NCI-H2171 treated with DMSO at 0.1 percent for 48 hours (cell line): ENCODE results near the gene ALDH3B2.
"Not testable (repeated sequence)": the region's sequence is repeated elsewhere in the genome, so short reads cannot be mapped to it uniquely, and the experiment has no call there.

Source experiments
- DNase-seq: peaks from one replicate; lab custom pipeline; 2025; lab: John Stamatoyannopoulos, UW

The ALDH3B2 gene

DNA sequence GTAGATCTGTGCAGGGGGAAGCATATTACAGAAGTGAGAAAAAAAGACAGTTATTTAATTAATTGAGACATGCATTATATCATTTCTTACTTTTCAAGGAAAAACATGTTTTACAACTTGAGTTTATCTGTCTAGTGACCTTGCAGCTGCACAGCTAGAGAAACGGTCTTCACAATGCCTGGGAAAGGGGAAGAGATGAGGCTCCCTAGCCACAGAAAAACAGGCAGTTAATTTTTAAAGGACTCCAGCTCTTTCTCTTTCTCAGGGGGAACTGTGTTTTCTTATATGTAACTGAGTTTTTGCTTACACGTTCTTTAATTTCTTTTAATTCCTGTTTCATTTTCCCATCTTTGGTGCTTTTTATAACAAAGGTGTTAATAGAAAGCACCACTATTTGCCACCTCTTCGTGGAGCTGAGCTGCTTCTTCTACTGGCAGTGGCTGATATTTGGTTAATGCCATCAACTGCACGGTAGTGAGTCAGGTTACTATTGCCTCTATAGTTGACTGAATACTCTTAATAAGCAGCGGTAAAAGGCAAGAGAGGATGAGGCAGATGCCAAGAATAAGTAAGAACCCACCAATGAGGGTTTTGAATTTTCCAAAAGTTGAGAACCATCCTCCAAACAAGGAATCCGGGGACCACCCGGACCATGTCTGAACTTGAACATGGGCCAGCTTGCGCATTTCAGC, 11.4 kb upstream of the ALDH3B2 start:
- DNase-seq, result not testable (repeated sequence)

DNA sequence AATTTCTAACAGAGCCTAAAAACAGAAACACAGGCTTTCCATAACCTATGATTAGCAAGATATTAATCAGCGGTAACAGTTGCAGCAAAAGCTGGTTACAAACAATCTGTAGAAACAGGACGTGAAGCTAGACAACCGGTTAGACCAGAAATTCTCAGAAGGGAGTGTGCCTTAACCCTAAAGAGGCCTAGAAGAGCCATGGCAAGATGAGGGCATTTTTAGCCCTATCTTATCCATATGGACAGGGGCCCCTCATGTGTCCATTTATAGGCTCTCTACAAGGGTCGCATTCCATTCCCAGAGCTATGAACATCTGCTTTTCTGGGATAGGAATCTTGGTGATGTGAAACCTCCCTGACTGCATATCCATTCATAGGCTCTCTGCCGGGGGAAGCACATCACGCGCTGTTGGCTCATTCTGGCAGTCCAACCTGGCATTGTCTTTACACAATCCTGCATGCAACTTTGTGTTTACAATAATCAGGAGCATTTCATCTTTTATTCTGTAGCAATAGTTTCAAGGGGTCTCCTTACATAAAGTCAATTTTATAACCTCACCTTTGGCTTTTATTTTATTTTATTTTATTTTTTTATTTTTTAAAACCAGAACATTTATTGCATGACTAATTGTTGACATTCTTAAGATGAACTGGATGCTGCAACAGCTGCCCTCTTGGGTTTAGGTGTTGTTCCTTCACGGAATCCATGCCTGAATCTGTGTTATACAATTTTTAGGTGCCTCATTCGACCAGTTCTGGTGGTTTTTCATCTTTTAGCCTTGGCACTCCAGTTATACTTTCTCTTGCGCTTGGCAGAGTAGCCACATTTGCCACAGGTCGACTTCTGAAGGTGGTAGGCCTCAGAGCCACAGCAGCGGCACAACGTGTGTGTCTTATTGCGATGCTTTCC, 8.0 kb upstream of the ALDH3B2 start:
- not testable (repeated sequence) for DNase-seq

DNA sequence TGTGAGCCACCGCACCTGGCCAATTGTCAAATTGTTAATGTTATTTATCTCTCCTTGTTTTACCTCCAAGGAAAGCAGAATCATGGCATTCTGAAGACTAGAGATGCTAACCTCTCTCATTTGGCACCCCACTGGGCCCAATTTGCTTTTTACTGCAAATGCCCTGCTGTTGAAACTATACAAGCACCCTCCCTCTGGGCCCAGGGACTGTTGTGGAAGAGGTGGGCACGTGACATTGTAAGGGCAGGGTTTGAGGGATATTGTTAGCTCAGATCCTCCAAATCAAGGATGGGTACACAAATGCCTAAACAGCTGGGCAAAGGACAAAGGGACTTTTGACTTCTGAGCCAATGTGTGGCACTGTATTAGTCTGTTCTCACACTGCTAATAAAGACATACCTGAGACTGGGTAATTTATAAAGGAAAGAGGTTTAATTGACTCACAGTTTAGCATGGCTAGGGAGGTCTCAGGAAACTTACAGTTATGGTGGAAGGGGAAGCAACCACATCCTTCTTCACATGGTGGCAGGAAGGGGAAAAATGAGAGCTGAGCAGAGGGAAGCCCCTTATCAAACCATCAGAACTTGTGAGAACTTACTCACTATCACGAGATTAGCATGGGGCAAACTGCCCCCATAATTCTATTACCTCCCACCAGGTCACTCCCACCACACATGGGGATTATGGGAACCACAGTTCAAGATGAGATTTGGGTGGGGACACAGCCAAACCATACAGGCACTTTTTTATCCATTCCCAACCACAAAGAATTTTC, 6.5 kb upstream of the ALDH3B2 start:
- no peak for DNase-seq

DNA sequence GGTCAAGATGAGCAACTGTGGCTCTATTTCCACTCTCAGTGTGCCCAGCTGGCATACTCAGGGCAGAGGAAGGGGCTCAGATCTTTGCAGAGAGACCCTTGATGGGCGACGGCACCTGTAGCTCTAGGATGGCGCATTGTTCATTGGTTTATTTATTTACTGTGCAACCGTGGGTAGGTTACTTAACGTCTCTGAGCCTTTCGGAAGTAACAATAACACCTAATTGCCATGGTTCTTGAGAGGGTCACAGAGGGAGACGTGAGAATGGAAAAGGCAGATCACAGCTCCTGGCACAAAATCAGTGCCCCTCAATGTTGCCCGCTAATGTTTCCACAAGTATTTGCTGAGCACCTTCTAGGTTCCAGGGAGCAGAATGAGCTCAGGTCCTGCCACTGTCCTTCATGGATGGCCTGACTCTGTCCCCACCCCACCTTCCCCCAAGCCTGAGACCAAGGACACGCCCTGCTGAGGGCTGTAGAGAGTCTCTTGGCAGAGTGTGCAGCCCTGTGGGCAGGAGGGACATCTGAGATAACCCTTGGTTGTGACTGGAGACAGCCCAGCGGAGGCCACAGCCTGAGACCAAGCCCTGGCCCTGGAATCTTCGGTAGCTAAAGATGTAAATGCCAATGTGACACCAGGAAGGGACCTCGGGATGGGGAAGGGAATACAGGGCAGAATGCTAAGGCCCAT, 780 bp upstream of the ALDH3B2 start:
- DNase-seq, result no peak

DNA sequence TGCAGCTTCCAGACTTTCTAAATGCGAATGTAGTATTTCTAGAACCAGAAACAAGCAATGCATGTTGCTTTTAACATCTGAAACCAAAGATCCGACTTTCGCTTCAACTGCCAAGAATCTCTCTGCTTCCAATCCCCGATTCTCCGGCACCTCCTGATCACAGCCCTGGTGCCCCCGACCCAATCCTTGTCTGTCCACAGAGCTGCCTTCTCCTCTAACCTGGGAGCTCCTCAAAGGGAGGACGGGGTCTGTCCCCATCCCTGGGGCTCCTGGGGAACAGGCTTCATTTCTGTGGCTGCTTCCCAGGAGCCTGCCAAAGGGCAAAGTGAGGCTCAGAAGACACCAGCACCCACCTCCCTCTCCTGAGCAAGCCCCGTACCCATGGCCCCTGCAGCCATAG, 521 bp downstream of the ALDH3B2 start:
- DNase-seq, result no peak

DNA sequence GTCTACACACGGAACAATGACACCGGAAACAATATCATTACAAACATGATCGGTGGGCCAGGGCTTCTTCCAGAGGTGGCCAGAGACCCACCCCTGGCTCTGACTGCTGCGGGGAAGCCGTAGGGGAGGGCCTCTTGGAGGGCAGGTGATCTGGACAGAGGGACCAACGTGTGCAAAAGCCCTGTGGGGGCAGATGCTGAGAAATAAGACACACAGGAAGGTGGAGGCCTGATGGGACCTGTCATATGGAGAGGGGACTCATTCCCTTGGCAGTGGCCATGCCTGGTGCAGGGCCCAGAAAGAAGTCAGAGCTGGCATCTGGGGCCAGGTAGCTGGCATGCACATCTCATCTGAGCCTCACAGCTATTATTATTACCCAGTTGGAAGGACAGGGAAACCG, 1.1 kb downstream of the ALDH3B2 start:
- DNase-seq, result no peak

DNA sequence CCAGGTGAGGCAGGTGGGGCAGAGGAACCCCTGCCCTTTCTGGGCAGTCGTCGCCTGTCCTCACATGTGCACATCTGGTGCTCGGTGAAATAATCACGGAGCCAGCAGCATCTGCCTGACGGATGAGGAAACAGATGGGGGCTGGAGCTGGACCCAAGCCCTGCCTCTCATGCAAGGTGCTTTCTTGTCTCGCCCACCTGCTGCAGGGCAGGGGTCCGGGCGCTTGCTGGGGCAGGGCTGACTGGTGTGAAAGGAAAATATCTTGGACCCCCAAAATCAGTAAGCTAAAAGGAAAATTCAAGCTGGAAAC, 3.3 kb downstream of the ALDH3B2 start:
- DNase-seq, result no peak

DNA sequence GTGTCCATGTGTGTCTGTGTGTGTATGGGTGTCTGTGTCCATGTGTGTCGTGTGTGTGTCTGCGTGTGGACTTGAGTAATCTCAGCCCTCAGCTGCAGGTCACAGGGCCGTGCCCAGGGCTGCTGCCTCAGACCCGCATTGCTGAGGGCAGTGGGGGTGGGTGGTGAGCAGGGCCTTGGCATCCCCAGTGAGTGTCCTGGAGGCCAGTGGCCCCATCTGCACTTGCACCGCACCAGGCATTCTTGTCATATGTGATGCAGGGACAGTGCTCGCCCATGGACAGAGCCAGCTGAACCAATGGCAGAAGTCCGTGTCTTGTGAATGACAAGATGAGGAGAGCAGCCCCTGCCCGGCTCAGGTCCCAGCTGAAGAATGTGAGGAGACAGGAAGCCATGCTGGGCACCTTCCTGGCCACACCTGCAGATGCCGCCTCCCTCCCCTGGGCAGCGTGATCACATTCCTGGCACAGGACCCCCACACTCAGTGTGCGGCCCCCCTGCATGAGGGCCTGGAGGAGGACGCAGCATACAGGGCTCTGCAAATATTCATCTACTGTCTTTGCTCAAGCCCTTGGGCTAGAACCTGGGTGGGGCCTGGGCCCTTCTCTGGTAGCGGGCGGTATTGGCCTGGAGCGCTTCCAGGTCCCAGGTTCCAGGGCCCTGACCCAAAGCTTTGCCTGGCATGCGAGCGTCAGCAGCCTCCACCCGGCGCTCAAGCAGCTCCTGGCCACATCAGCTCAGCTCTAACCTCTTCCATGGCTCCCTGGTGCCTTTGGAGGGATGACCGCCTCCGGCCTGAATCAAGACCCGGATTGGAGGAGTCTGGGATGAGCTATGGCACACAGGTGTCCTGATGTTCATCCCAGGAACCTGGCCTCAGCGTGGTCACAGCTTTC, 3.9 kb downstream of the ALDH3B2 start:
- no peak for DNase-seq

DNA sequence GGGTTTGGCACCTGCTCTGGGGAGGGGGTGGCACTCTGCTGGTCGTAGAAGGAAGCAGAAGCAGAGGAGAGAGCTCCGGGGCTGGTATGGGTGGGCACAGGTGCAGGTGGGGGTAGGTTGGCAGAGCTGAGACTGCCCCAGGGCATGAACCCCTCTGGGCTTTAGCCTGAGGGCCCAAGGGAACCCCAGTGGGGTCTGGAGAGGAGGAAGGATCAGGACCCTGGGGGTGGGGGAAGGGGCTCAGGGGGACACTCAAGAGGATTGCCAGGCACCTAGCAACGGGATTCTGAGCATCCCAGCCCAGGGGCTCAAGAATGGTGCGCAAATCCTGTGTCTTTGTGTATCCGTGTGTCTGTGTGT, 6.3 kb downstream of the ALDH3B2 start:
- DNase-seq, result no peak

DNA sequence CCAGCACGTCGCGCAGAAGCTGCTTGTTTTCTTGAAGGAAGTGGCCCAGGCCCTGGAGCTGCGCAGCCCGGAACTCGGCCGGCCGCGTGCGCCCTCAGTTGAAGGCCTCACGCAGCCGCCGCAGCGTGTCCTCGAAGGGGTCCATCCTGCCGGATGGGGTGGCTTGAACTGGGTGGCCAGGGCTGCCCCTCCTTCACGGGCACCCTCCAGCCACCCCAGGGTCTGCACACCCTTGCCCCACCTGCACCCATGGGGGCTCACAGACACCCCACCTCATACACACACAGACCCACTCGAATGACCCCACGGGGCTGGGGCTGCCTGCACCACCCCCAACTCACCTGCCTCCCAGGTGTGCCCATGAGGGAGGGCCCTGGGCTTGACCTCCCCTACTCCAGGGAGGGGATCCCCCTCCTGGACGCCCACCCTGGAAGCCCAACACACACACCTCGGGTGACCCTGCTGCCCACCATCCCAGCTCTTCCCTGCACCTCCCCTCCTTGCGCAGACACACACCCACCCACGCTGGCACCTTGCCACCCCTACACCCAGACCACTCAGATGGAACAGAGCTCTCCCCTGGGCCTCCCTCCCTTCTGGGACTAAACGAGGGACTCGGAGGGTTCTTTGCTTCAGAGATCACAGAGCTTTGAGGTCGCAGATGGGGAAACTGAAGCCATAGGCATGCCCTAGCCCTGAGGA, 6.8 kb downstream of the ALDH3B2 start:
- DNase-seq, result no peak

DNA sequence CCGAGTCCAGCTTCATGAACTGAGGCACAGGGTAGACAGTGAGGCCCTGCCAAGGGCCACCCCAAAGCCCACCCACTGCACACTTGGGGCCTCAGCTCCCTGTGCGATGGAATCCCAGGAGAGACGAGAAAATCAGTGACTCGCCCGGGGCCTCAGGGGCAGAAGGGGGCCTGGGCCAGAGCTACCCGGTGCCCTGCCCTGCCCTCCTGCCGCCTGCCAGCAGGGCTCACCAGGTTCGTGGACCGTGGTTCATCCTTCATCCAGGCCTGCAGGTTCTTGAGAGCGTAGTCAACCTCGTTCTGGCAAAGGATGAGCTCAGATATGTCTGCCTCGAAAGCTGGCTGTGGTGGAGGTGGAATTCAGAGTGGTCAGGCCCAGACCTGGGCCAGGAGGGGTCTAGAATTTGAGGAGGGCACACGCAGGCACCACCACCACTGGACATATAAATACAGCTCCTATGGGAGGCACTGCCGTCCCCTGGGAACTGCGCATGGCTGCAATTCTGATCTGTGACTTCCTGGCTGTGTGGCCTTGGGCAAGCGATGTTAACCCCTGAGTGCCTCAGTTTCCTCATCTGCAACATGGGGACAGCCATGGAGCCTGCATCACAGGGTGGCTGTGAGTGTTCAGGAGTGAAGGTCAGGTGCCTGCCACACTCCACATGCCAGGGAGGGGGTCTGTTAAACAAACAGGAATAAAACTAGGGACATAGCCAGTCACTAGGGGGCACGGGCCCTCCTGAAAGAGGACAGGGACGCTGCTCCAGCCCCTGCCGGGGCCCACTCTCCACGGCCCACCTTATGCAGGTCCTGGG, 7.5 kb downstream of the ALDH3B2 start:
- no peak for DNase-seq

DNA sequence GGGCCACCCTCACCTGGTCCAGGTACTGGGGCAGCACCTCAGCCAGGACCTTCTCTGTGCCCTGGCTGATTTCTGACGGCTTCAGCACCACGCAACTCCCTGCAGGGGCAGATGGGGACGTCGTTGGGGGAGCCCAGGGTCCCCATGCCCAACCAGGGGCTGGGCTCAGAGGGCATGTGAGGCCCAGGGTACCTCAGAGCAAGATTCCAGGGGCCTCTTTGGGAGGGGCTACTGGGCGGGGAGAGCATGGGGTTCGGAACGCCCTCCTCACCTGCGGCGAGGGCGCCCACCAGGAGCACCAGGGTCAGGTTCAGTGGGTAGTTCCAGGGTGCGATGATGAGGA, 8.1 kb downstream of the ALDH3B2 start:
- DNase-seq, result no peak

DNA sequence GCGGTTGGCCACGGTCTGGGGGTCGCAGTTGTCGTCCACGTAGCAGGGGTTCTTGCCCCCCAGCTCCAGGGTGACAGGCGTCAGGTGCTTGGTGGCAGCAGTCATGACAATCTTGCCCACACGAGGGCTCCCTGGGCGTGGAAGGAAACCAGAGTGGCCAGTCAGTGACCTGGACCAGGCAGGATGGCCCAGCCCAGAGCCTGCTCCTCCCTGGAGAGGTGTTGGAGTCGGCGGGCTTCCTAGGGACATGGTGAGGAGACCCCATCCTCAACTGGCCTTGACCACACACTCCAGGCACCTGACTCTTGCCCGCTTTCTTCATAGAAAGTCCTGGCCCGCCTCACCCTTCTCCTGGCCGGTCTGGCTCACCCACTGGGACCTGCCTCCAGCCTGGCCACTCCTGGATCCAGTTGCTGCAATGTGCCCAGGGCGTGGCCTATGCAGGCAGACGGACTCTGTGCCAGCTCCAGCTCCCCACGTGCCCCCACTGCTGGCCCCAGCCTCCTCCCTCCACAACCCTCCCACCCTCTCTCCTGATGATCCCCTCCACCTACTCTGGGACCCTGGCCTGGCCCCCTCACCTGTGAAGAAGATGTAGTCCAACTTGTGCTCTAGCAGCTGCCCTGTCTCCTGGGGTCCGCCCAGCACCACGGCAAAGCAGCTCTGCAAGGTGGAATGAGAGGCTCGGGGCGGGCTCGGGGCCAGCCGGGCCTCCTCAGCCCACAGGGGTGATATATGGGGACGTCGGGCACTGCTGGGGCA, 8.7 kb downstream of the ALDH3B2 start:
- no peak for DNase-seq

DNA sequence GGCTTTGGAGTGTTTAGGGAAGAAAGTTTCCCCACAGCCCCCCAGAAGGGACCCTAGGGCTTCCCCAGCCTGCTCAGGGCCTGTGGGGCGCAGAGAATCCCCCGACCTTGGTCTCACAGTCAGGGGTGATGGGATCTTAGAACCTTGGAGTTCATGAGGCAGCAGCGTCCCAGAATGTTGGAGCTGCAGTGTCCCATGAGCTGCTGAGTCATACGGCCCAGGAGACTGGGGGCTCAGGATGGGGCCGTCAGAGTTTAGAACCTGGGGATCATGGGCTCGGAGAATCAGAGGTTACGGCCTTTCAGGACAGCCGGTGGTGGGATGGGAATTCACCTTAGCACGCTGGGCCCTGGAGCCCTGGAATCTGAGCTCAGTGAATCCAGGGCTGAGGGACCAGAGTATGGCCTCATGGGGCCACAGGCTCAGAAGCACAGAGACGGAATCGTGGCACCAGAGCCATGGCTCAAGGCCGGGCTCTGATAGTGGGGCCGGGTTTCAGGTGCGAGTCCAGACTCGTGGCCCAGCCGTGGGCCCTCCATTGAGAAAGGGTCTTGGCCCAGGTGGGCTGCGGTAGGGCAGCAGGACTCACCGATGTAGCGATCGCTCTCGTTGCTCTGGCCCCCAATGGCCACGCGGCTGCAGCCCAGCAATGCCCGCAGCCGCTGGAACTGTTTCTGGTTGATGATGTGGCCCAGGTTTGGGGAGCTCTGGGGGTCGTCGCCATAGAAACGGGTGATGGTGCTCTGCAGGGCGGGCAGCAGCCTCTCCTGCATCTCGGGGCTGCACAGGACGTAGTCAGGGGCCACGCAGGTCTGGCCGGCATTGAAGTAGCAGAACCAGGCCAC, 9.5 kb downstream of the ALDH3B2 start:
- no peak for DNase-seq

DNA sequence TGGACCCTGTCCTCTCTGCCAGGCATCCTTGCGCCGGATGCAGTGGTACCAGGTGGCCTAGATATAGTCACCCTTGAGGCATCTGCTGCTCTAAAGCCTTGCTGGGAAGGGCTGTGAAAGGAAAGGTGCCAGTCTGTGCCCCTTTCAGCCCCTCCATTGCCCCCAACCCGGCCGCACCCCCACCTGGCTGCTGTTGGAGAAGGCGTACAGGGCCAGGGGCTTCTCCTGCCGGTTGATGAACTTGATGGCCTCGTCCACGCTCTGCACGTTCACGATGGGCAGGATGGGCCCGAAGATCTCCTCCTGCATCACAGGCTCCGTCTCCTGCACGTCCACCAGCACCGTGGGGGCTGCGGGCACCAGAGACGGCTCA, 10.2 kb downstream of the ALDH3B2 start:
- DNase-seq, result no peak

DNA sequence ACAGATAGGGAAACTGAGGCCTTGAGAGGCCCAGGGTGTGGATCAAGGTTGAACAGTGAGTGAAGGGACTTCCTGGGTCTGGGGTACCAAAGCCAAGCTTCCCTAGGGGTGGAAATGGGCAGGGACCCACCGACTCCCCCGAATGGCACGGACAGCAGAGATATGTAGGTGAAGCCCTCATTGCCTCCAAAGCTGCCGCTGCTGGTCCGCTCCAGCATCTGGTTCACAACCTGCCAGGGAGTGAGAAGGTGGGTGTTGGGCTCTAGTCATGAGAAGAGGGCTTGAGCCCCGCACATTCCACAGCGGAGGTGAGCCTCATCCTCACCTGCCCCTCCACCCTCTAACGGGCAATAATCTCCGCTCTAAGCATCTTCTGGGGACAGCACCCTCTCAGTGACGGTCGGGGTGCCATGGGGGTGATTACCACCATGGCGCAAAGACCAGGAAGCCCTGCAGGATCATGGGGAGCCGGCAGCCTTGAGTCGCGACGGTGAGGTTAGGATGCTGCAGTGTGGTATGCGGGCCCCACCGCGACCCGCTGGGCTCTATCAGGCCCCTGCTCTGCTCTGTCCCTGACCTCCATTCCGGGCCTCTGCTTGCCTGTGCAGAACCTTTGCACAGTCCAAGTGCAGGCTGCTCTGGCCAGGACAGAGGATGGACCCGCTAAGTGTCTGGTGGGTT, 10.8 kb downstream of the ALDH3B2 start:
- no peak for DNase-seq

DNA sequence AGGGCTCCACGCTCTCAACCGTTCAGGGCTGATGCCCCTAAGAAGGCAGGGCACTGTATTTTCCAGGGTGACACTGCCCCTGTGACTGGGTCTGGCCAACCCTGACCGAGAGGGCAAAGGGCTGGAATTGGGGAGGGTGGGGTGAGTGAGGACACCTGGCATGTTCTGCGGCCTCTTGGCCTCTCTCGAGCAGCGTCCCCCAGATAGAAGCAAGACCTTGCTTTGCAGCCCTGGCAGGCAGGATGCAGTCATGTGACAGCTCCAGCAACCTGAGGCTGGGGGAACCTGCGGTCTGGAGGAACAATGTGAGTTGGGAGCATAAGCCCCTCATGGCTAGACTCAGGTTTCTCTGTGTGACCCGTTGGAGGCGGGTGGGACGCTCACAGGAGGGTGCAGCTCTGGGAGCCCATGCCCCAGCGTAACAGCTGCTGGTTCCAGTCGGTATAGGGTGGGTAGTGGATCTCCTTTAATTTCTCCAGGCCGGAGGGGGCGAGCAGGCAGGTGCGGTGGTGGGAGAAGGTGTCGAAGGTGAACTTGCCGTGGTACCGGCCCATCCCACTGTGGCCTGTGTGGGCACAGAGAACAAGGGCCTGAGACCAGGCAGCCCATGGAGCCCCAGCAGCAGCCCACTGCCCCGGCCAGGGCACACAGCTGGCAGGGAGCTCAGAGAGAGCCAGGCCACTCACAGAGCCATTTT, 11.4 kb downstream of the ALDH3B2 start:
- DNase-seq, result no peak
